Kidney tubule cell (primary cell): Measurements from ENCODE around the gene SCFD1.

Source experiments
- DNase-seq: peaks from one replicate; pipeline ENCODE4 v3.0.0-alpha.2; 2018; ENCODE audit warnings: low spot score

SCFD1 gene

DNA sequence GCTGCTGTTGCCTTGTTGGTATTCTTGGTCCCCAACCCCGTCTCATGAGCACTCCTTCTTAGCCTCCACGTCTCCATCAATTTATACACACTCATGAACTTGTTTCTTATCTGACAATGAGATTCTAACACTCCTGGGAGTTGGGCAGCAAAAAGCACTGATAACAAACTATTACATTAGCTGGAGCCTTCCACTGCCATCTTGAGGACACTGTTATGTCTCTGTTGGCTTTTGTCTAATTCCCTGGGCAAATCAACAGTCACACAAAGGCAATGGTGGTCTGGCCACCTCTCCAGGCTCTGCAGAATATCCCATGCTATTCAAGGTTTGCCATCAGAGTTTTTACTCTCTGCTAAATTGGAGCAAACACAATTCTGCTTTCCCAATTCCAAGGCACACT is 134.5 kb downstream of the SCFD1 start:
- DNase-seq = no peak

GRCh38 chr14:30757082-30757481 is 135.0 kb downstream of the SCFD1 start:
- no peak for DNase-seq

DNA sequence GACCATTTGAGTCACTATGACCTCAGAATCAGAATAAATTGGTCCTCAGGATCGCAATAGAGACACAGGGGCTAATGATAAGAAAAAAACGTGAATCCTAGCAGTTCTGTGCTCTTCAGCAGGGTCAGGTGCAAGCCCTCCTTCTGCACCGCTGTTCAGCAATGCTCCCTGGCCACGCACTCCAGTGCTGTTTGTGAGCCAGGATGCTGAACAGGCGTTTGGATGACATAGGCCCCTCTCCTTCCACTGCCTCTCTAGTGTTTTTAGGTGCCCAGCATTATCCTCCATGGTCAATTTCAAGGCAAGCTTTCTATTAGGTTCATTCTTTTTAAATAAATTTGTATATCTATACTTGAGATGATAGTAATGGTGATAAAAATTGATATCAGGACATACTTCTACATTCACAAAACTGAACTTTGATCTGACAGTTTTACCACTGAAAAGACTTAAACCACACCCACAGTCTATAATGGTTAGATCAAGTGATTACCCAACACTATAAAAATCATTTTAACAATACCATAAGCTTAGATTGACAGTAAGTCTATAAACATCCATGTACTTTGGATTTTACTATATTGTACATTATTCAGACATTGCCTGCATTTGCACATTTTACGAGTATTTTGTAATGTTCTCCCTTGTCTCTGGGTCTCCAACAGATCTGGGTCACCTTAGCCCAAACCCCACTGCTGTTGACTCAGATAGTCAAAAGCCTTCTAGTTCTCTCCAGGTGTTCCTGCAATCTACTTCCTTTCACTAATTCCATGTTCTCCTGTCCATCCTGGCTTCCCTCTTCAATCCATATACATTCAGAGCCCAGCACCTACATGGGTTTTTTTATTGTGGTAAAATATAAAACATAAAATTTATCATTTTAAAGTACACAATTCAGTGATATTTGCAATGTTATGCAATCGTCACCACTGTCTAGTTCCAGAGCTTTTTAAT is 137.3 kb downstream of the SCFD1 start:
- DNase-seq = no peak

DNA sequence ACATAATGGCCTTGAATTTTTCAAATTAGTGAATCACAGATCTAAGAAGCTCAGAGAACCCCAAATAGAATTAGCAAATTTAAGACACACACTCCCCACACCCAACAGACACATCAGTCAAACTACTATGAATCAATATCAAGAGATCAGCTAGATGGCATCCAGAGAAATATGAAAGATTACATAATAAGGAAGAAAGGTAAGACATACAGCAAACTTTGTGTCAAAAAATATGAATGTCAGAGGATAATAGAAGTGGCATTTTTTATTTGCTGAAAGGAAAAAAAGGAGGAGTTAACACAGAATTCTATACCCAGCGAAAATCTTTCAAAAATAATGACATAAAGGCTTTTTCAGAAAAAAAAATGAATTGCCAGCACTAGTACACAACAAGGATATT is 141.8 kb downstream of the SCFD1 start:
- no peak for DNase-seq

- DNase-seq = no peak
Measured at GRCh38 chr14:30767624-30768023, 145.5 kb downstream of the SCFD1 start.

DNA sequence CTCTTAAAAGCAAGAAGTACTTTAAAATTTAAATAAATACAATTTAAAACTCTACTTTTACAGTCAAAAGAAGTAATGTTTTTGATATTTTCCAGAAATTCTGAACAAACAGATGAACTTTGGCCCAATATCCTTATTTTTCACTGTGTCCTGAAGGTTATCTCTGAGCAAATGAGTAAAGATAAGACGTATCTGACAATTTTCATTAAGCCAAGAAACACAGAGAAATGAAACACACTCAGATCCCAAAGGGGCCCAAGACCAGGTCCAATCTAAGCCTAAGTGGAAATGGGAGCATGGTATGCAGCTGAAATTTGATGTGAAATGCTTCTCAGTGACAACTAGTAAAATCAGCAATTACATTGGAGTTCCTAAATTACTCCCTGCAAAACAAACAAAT is 146.7 kb downstream of the SCFD1 start:
- no peak for DNase-seq

DNA sequence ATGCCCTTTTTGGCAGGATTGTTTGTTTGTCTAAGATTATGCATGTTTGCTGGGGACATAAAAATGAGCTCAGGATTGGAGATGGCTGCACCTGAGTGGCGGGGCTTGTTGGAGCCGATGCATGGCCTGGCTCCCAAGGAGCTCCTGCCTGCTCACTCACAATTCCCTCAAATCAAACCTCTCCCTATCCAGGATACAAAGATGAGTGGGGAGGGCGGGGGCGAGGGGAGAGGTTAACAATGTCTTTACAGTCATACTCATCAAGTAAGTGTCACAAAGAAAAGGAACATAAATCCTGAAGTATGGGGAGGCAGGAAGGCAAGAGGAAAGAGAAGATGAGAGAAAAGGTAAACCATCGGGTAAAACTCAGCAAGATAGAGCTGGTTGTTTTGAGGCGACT is 148.3 kb downstream of the SCFD1 start:
- DNase-seq = no peak

- DNase-seq = no peak
Measured at GRCh38 chr14:30771595-30771994, 149.5 kb downstream of the SCFD1 start.

DNA sequence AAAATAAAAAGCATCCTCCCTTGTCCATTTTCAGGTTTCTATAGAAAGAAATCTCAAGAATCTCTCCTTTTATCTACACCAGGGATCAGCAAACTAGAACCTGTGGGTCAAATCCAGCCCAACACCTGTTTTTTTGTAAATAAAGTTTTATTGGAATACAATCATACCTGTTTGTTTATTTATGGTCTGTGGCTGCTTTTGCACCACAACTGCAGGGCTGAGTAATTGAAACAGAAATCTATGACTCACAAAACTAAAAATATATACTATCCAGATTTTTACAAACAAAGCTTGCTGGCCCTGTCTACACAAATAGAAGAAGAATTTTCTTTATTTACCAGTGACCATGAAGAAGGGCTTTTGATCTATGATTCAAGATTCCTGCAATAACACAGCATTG is 157.1 kb downstream of the SCFD1 start:
- peak; percentile 6 for DNase-seq
